Neutrophil (primary cell): Measurements from ENCODE around the gene EIF5AL1.

Source experiments
- H3K27ac ChIP-seq: fragments of 200-600 bp; sonication (generic); 2 replicates; pipeline ENCODE4 v1.5.1; 2016; ENCODE audit warnings: mild to moderate bottlenecking, moderate library complexity
- H3K27me3 ChIP-seq: fragments of 200-600 bp; sonication (generic); 2 replicates; pipeline ENCODE4 v1.6.0; 2016; ENCODE audit warnings: mild to moderate bottlenecking
- H3K36me3 ChIP-seq: fragments of 200-600 bp; sonication (generic); 2 replicates; pipeline ENCODE4 v1.5.1; 2017
- H3K4me1 ChIP-seq, 2 experiments: fragments of 200-600 bp in 1 of 2; sonication (generic) in 1 of 2; 1 replicate in 1 of 2; 2 replicates in 1 of 2; pipeline versions ENCODE4 v1.5.1 to v1.6.1; 2013 to 2016; ENCODE audit warnings: low read depth in 1 of 2, low read length in 1 of 2, mild to moderate bottlenecking in 1 of 2, moderate library complexity in 1 of 2; ENCODE audit not compliant: control insufficient read depth in 1 of 2, insufficient read depth in 1 of 2
- H3K4me3 ChIP-seq, 2 experiments: fragments of 200-600 bp in 1 of 2; sonication (generic) in 1 of 2; 1 replicate in 1 of 2; 2 replicates in 1 of 2; pipeline ENCODE4 v1.5.1; 2013 to 2016; ENCODE audit warnings: low read depth in 1 of 2, low read length in 1 of 2, mild to moderate bottlenecking in 1 of 2, moderate library complexity in 1 of 2
- H3K9me3 ChIP-seq: fragments of 200-600 bp; sonication (generic); 2 replicates; pipeline ENCODE4 v1.5.1; 2016
- TF ChIP-seq, protein P1 (sequence below): fragments of 200-600 bp; sonication (generic); IDR thresholded peaks from 2 replicates; pipeline ENCODE4 v1.5.1; 2016; ENCODE audit warnings: antibody characterized with exemption

The EIF5AL1 gene

DNA sequence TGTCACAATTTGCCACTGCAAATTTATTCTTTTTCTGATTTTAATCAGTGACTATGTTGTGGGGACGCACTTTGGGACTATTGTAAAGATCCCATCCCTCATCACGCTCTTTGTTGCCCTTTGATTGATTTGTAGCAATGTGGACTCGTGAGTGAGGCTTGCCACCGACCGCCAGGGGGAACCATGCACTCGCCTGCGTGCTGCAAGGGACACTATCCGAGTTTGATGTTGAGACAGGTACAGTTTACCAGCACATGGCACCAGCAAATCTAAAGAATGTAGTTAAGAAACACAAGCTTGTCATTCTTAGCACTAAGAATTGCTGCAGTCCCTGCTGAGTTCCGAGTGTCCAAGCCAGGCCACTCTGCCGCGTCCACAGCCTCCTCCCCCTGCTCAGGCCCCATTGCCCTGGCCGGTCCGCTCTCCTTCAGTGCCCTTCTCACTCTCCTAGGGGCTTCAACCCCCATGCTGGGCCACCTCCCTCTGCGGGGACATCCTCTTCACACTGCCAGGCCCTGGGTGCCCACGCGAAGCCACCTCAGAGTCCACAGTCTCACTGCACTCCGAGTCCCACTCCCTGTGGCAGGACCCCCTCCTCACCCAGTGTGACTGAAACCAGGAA lies 49.9 kb downstream of the EIF5AL1 start:
- H3K4me3 ChIP-seq = no peak overlapping the region
- H3K9me3 ChIP-seq = no peaks in the 10 kb centered on the region
- peaks cover 22% of the 10 kb centered on the region for H3K27me3 ChIP-seq
- no peaks in the 10 kb centered on the region for H3K4me1 ChIP-seq
- H3K36me3 ChIP-seq = no peaks in the 10 kb centered on the region
- no peak overlapping the region for H3K27ac ChIP-seq
- TF ChIP-seq, protein P1, sequence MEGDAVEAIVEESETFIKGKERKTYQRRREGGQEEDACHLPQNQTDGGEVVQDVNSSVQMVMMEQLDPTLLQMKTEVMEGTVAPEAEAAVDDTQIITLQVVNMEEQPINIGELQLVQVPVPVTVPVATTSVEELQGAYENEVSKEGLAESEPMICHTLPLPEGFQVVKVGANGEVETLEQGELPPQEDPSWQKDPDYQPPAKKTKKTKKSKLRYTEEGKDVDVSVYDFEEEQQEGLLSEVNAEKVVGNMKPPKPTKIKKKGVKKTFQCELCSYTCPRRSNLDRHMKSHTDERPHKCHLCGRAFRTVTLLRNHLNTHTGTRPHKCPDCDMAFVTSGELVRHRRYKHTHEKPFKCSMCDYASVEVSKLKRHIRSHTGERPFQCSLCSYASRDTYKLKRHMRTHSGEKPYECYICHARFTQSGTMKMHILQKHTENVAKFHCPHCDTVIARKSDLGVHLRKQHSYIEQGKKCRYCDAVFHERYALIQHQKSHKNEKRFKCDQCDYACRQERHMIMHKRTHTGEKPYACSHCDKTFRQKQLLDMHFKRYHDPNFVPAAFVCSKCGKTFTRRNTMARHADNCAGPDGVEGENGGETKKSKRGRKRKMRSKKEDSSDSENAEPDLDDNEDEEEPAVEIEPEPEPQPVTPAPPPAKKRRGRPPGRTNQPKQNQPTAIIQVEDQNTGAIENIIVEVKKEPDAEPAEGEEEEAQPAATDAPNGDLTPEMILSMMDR = no peak

DNA sequence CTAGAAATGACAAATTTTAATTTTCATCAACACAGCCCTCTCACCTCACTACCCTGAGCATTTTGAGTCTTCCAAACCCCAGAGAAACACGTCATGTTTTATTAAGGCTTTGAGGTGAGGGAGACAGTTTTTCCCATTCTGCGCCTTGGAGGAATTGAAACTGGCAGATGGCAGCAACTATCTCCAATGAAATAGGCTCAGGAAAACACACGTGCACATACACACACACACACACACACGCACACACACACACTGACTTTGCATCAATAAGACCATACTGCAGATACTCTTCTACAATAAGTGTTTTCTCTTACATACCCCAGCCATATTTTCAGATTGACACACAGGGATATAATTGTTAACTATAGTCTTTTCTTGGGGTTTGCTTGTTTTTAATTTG lies 51.1 kb downstream of the EIF5AL1 start:
- H3K27ac ChIP-seq = no peak overlapping the region
- H3K4me1 ChIP-seq = no peaks in the 10 kb centered on the region
- peaks cover 22% of the 10 kb centered on the region for H3K27me3 ChIP-seq
- H3K9me3 ChIP-seq = no peaks in the 10 kb centered on the region
- no peak overlapping the region for H3K4me3 ChIP-seq
- TF ChIP-seq, protein P1 = no peak
- no peaks in the 10 kb centered on the region for H3K36me3 ChIP-seq
